VCaP (cell line): ENCODE results near the gene BCAS2.

ENCODE experiments used
- H3K27ac ChIP-seq: fragments of 450-650 bp; 2 replicates; pipeline ENCODE4 v1.5.1; 2017
- TF ChIP-seq, protein P1 (sequence below): fragments of 450-650 bp; conservative IDR thresholded peaks from 2 replicates; pipeline ENCODE4 v1.5.1; 2017; ENCODE audit warnings: mild to moderate bottlenecking, moderate library complexity

The BCAS2 gene

DNA sequence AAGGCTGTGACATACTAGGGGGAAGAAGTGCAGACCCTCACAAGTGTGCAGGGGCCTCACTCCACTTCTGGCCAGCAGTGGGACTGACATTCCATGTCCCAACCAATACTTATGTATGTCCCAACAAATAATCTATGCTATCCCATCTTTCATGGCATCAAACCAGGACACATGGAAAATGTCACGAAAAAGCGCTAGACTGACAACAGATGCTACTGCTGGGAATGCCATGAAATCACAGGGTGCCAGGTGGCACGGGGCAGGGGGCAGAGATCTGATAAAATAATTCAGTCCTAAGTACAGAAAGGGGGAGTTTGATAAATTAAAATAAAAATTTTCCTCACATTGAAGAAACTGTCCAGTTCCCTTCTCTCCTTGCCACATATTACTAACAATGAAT lies 27.6 kb upstream of the BCAS2 start:
- no peak overlapping the region for H3K27ac ChIP-seq
- TF ChIP-seq, protein P1, sequence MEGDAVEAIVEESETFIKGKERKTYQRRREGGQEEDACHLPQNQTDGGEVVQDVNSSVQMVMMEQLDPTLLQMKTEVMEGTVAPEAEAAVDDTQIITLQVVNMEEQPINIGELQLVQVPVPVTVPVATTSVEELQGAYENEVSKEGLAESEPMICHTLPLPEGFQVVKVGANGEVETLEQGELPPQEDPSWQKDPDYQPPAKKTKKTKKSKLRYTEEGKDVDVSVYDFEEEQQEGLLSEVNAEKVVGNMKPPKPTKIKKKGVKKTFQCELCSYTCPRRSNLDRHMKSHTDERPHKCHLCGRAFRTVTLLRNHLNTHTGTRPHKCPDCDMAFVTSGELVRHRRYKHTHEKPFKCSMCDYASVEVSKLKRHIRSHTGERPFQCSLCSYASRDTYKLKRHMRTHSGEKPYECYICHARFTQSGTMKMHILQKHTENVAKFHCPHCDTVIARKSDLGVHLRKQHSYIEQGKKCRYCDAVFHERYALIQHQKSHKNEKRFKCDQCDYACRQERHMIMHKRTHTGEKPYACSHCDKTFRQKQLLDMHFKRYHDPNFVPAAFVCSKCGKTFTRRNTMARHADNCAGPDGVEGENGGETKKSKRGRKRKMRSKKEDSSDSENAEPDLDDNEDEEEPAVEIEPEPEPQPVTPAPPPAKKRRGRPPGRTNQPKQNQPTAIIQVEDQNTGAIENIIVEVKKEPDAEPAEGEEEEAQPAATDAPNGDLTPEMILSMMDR = no peak

DNA sequence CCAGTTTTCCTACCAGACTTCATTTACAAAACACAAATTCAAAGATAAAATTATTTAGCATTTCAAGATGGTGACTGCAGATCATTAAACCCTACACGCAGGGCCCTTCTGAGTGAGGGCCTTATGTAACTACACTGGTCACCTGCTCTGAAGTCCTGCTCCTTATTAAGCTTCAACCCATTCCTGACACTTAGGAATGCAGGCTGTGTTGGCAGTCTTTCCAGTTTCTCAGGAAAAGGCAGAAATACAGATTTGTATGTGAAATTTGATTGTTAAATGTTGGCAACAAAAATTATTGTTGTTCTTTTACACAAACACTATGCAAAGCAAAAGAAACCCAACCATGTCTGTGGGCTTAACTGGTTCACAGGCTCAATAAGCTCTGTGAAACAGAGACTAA lies 25.8 kb upstream of the BCAS2 start:
- TF ChIP-seq, protein P1 = no peak
- no peak overlapping the region for H3K27ac ChIP-seq

DNA sequence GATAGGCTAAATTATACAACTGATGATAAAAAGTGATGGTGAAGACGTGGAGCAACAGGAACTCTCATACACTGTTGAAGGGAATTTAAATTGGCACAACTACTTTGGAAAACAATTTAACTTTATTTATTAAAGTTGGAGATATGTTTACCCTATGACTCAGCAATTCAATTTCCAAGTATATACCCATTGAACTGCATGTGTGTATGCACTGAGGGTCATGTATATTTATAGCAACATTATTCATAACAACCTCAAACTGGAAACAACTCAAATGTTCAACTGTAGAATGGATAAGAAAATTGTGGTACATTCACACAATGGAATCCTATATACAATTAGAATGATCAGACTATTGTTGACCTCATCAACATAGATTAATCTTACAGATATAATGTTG lies 16.5 kb upstream of the BCAS2 start:
- H3K27ac ChIP-seq = no peak overlapping the region
- TF ChIP-seq, protein P1 = no peak

DNA sequence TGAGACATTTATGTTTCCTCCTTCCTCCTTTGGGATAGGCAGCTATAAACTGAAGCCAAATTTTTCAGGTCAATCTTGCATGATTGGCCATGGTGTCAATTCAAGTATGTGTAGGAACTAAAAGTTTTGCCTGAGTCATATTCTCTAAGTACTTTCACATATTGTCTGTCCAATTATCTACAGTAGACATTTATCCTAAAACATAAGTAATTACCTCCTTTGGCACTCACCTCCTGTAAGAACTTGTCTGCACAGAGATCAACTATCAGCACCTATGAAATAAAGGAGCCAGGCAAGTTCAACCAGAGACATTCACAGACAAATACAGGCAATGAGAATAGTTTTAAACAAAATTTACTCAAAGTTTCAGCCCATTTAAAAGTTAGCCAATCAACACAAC lies 14.2 kb upstream of the BCAS2 start:
- TF ChIP-seq, protein P1 = no peak
- H3K27ac ChIP-seq = no peak overlapping the region

DNA sequence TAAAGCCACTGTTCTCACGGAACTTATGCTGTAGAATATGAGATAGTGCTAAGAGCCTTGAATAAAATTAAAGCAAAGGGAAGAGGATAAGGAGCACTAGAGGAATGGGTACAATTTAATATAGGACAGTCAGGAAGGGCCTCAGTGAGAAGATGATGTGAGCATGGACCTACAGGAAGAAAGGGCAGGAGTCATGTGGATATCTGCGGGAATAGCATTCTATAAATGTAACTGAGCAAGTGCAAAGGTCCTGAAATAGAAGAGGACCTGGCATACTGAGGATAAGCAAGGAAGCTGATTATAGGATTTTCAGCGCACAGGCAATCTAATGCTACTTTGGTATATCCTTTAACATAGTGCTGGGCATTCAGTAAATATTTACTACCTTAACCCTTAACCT lies 12.6 kb upstream of the BCAS2 start:
- TF ChIP-seq, protein P1 = no peak
- H3K27ac ChIP-seq = no peak overlapping the region

DNA sequence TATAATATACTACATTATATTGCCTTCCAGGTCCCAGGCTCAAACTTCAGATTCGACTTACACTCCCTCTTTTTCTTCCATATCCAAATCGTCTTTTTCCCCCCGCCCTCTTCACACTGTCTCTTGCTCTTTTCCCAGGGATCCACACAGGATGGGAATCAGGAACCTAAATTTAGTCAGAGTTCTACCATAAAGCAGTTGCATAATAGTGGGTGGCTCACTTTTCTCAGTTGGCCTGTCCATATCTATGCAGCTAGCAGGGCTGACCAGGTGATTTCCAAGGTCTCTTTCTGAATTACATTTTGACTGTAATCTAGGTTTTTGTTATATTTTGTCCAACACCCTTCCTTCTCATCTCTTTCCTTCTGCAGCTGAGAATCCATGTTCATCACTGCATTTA lies 7.7 kb upstream of the BCAS2 start:
- no peak overlapping the region for H3K27ac ChIP-seq
- TF ChIP-seq, protein P1 = no peak

DNA sequence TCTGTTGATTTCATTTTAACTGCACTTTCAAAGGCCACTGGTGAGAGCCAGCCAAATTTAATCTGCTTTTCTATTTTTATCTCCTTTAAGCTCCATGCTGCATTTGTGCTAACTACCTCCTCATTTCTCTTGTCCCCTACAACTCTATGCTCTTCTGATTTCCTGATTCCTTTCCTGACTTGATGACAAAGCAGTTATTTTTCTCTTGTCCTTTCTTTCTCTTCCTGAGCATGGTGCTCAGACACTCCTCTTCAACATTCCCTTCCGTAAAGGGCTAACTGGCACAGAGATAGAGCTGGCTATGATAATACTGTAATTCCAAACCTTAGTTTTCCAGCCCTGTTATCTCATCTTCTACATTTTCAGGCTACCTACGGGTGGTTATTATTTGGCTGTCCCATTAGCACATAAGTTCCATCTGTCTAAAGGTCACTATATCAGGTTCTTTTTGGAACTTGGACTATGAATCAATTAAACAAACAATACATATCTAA lies 6.8 kb upstream of the BCAS2 start:
- no peak overlapping the region for H3K27ac ChIP-seq
- TF ChIP-seq, protein P1 = no peak
